ENCODE data around the gene FNDC3B. TPM values are rescaled to one million over a fixed set of nuclear protein-coding genes. Genes with fewer than 3 reads are reported as not detected.

The FNDC3B gene
- polyA plus RNA-seq, 2 of the 4 experiments (the other 2 are of a cell fraction), result 29.5 to 33.6 TPM

DNA sequence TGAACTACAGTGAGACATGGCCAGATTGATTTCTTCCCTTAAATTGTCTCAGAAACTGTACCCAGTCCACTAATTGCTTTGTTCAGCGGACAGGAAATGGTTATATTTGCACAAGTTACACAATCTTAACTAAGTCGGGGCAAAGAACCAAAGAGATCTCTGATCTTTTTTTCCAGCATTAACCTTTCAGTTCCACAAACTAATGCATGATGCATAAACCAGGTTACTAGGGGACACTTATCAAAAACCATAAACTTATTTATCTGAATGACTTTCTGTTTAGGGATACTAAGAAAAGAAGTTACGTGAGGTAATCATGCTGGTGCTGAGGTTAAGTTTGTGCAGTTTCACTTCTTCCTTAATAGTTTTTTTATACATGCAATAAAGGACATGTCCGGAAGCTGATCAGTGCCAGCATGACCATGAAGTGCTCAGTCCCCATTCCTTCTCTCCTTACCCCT lies 22.4 kb downstream of the FNDC3B start:
- H3K4me3 ChIP-seq, result no peak overlapping the region; the same call in 2 of the 3 replicates
- ChIA-PET CTCF (no interaction called here), POLR2A (interaction anchor here (0.6 to 1.2 kb wide), 2 partner anchors 20 to 108 kb away, joined by 3 read pairs; no protein-coding TSS in a partner anchor)
- peak in 1 of 2 experiments; percentile 33 for DNase-seq (ENCODE audit: low read depth in 1 of 2, low spot score in 1 of 2)
- peak overlapping the region; percentile 66 for H3K4me2 ChIP-seq
- H3K4me1 ChIP-seq, result peaks cover 97% of the 10 kb centered on the region
- ATAC-seq, result peak; percentile 42 to 45; a peak in 3 of 6 replicates
- no peaks in the 10 kb centered on the region for H3K9me3 ChIP-seq
- no peak for FAIRE-seq
- peak overlapping the region; percentile 61 to 80 for H3K27ac ChIP-seq
- 13% methylated on average over 4 of the region's 4 CpGs for WGBS (ENCODE audit: missing lambda C conversion rate)
- TF ChIP-seq RAD21 (conservative IDR thresholded peaks at IDR 0.05 in 1 of 2, IDR thresholded peaks at IDR 0.05 in 1 of 2) (0 out of 5 replicates have a peak, but pooled peaks of 1 of the 2 experiments have one; percentile 12), HOXB5 (CRISPR knock-in tag; IDR thresholded peaks at IDR 0.05) (no peak), JUN (IDR thresholded peaks at IDR 0.05) (peak in 1 of 2 experiments; percentile 35; a peak in 1 of 5 replicates), CHD2 (IDR thresholded peaks at IDR 0.05; ENCODE audit: low read length, partially characterized antibody) (no peak), CBX8 (IDR thresholded peaks at IDR 0.05) (no peak), CEBPB (IDR thresholded peaks at IDR 0.05) (peak; percentile 49 to 85; a peak in 3 of 4 replicates), RNF2 (IDR thresholded peaks at IDR 0.05; ENCODE audit: borderline replicate concordance, low read depth) (no peak), EP300 (IDR thresholded peaks at IDR 0.05) (0 out of 5 replicates have a peak, but pooled peaks of 1 of the 2 experiments have one; percentile 21)

DNA sequence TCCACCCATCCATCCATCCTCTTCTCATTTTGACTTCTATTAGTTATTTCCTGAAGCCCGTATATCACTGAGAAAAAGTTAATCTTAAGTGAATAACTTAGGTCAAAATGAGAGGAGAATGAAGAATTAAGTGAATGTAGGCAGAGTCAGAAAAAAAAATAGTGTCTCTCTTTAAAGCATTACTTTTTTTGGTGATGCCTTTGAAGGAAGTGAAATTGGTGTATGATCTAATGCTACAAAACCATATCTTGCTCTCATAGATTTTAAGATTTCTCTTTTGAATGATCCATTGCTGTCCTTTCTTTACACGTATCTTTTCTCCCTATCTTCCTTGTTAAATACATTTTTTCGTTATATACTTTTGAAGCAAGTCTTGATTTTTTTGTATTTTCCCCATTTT lies 23.4 kb downstream of the FNDC3B start:
- peaks cover 97% of the 10 kb centered on the region for H3K4me1 ChIP-seq
- peak overlapping the region; percentile 66 for H3K4me2 ChIP-seq
- no peak for TF ChIP-seq GATA3 (IDR thresholded peaks at IDR 0.05; ENCODE audit: borderline replicate concordance)
- no peak for TF ChIP-seq JUNB (IDR thresholded peaks at IDR 0.05)
- TF ChIP-seq, protein P1, sequence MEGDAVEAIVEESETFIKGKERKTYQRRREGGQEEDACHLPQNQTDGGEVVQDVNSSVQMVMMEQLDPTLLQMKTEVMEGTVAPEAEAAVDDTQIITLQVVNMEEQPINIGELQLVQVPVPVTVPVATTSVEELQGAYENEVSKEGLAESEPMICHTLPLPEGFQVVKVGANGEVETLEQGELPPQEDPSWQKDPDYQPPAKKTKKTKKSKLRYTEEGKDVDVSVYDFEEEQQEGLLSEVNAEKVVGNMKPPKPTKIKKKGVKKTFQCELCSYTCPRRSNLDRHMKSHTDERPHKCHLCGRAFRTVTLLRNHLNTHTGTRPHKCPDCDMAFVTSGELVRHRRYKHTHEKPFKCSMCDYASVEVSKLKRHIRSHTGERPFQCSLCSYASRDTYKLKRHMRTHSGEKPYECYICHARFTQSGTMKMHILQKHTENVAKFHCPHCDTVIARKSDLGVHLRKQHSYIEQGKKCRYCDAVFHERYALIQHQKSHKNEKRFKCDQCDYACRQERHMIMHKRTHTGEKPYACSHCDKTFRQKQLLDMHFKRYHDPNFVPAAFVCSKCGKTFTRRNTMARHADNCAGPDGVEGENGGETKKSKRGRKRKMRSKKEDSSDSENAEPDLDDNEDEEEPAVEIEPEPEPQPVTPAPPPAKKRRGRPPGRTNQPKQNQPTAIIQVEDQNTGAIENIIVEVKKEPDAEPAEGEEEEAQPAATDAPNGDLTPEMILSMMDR (IDR thresholded peaks at IDR 0.05), result no peak
- no peak for TF ChIP-seq EHF (CRISPR knock-in tag; IDR thresholded peaks at IDR 0.05)
- TF ChIP-seq, protein P2, sequence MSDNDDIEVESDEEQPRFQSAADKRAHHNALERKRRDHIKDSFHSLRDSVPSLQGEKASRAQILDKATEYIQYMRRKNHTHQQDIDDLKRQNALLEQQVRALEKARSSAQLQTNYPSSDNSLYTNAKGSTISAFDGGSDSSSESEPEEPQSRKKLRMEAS (IDR thresholded peaks at IDR 0.05), result no peak
- no peak for TF ChIP-seq RCOR1 (IDR thresholded peaks at IDR 0.05; ENCODE audit: low read depth, low read length)
- TF ChIP-seq MAZ (IDR thresholded peaks at IDR 0.05; ENCODE audit: borderline replicate concordance, low read depth, low read length), result no peak
- no peak for TF ChIP-seq TFCP2L1 (CRISPR knock-in tag; IDR thresholded peaks at IDR 0.05)
- no peak for TF ChIP-seq RNF2 (IDR thresholded peaks at IDR 0.05; ENCODE audit: borderline replicate concordance, low read depth)
- TF ChIP-seq NR3C1 (IDR thresholded peaks at IDR 0.05), result no peak
- TF ChIP-seq POLR2AphosphoS2 (conservative IDR thresholded peaks at IDR 0.05; ENCODE audit: low read length), result no peak
- no peak for TF ChIP-seq ZSCAN20 (CRISPR knock-in tag; IDR thresholded peaks at IDR 0.05)
- POLR2A ChIA-PET, result interaction anchor here (1.2 kb wide), 1 partner anchor 107 kb away, joined by 3 read pairs; no protein-coding TSS in a partner anchor
- H3K27ac ChIP-seq, result peak overlapping the region; percentile 60 to 80; a peak in 4 of 6 replicates
- H3K9me3 ChIP-seq, result no peaks in the 10 kb centered on the region
- FAIRE-seq, result no peak
- 81% methylated on average over 3 of the region's 3 CpGs for WGBS (ENCODE audit: missing lambda C conversion rate)
- CTCF ChIA-PET, result no interaction called here
- no peak for ATAC-seq
- no peak overlapping the region for H3K4me3 ChIP-seq
- no peak for DNase-seq (ENCODE audit: low read depth in 1 of 2, low spot score in 1 of 2)

DNA sequence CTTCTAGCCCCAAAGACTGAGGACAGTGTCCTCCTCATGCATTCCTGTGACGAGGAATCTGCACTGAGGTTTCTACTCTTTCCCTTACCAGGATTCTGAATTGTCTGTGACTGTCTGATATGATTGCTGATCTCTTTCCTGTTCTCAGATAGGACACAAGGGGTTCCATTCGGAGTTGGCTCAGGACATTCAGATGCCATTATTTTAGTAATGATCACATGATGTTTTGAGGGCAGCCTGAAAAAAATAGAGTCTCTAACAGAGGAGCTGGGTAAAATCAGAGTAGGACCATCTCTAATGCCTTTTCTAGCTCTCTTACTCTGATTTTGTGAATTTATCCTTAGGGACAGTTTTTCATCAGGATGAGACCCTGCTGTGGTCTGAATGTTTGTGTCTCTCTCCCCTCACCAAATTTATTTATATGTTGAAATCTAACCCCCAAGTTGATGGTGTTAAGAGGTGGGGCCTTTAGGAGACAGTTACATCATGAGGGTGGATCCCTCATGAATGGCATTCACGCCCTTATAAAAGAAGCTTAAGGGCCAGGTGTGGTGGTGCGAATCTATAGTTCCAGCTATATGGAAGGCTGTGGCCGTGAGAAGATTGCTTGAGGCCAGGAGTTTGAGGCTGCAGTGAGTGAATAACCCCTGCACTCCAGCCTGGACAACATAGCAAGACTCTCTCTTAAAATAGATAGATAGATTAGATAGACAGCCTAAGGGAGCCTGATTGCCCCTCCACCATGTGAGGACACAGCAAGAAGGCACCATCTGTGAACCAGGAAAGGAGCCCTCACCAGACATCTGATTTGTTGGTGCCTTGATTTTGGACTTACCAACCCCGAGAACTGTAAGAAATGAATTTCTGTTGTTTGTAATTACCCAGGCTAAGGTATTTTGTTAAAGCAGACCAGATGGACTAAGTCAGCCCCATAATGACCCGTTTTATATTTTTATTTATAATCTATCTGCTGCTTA lies 24.4 kb downstream of the FNDC3B start:
- ATAC-seq (no peak), FAIRE-seq (no peak), DNase-seq (ENCODE audit: low read depth in 1 of 2, low spot score in 1 of 2) (no peak)
- WGBS (ENCODE audit: missing lambda C conversion rate), result 89% methylated on average over 7 of the region's 7 CpGs
- ChIA-PET POLR2A (no interaction called here), CTCF (no interaction called here)
- Histone ChIP-seq H3K4me1 (peaks cover 97% of the 10 kb centered on the region), H3K4me3 (no peak overlapping the region), H3K4me2 (peak overlapping the region; percentile 66; the same call in 1 of the 3 replicates), H3K27ac (peak overlapping the region in 1 of 2 experiments; percentile 77; a peak in 4 of 6 replicates), H3K9me3 (no peaks in the 10 kb centered on the region)
- TF ChIP-seq ZFP36 (IDR thresholded peaks at IDR 0.05; ENCODE audit: borderline replicate concordance, partially characterized antibody) (no peak), MAZ (IDR thresholded peaks at IDR 0.05; ENCODE audit: borderline replicate concordance, low read depth, low read length) (no peak), NPAS2 (CRISPR knock-in tag; IDR thresholded peaks at IDR 0.05; ENCODE audit: borderline replicate concordance) (no peak), SREBF2 (IDR thresholded peaks at IDR 0.05) (no peak), CBX2 (IDR thresholded peaks at IDR 0.05; ENCODE audit: borderline replicate concordance, low read depth) (no peak), RFX5 (IDR thresholded peaks at IDR 0.05) (no peak), FOSL2 (IDR thresholded peaks at IDR 0.05) (no peak), FOSL2 (CRISPR knock-in tag; IDR thresholded peaks at IDR 0.05) (no peak), HOXA7 (CRISPR knock-in tag; IDR thresholded peaks at IDR 0.05) (no peak), ESRRA (IDR thresholded peaks at IDR 0.05; ENCODE audit: borderline replicate concordance, low read length) (no peak)
- TF ChIP-seq, protein P3, sequence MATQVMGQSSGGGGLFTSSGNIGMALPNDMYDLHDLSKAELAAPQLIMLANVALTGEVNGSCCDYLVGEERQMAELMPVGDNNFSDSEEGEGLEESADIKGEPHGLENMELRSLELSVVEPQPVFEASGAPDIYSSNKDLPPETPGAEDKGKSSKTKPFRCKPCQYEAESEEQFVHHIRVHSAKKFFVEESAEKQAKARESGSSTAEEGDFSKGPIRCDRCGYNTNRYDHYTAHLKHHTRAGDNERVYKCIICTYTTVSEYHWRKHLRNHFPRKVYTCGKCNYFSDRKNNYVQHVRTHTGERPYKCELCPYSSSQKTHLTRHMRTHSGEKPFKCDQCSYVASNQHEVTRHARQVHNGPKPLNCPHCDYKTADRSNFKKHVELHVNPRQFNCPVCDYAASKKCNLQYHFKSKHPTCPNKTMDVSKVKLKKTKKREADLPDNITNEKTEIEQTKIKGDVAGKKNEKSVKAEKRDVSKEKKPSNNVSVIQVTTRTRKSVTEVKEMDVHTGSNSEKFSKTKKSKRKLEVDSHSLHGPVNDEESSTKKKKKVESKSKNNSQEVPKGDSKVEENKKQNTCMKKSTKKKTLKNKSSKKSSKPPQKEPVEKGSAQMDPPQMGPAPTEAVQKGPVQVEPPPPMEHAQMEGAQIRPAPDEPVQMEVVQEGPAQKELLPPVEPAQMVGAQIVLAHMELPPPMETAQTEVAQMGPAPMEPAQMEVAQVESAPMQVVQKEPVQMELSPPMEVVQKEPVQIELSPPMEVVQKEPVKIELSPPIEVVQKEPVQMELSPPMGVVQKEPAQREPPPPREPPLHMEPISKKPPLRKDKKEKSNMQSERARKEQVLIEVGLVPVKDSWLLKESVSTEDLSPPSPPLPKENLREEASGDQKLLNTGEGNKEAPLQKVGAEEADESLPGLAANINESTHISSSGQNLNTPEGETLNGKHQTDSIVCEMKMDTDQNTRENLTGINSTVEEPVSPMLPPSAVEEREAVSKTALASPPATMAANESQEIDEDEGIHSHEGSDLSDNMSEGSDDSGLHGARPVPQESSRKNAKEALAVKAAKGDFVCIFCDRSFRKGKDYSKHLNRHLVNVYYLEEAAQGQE (IDR thresholded peaks at IDR 0.05), result no peak

Measured in A549 (cell line).